Stimulated activated CD8-positive, alpha-beta memory T cell treated with anti-CD3 and anti-CD28 coated beads, Interleukin-12 subunit alpha, Interleukin-12 subunit beta, amount 100 ng/mL, for 4 hours (primary cell): ENCODE measurements around the gene BAIAP3.
"Not testable (repeated sequence)": the region's sequence is repeated elsewhere in the genome, so short reads cannot be mapped to it uniquely, and the experiment has no call there.

Experiments used
- DNase-seq: peaks from one replicate; pipeline ENCODE4 v3.0.0-alpha.2; 2020; ENCODE audit warnings: low read depth

Gene BAIAP3

GRCh38 chr16:1316033-1316405, 17.4 kb upstream of the BAIAP3 start:
- DNase-seq, result no peak

DNA sequence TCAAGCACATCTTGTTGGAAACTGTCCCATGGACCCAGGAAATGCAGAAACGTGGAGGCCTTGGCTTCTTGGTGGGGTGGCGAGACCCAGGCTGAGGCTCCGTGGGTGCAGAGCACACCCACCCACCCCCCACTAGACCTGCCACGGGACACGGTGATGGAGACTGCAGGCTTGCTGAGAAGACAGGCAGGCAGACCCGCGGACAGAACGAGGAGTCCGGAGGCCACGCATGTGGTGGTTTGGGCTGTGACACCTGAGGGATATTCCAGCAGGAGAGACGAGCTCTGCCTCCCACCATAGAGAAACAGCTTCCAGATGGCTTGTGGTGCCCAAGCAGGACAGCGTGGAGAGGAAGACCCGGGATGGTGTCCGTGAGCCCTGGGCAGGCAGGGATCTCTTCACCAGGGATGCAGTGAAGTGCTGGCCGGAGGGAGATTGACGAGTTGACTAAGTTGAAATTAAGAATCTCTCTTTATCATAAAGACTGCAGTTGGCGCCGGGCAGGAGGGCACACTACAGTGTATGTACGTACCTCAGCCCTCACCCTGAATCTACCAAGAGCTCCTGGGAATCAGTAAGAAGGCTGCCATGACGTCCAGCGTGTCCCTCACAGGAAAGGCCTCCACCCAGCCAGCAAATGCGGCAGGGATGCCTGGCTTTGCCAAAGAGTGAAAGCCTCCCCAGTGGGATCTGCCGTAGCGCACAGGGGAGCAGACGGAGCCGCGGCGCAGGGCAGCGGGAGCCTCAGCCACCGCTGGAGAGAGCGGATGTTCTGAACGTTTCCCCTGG, 15.8 kb upstream of the BAIAP3 start:
- DNase-seq, result no peak

DNA sequence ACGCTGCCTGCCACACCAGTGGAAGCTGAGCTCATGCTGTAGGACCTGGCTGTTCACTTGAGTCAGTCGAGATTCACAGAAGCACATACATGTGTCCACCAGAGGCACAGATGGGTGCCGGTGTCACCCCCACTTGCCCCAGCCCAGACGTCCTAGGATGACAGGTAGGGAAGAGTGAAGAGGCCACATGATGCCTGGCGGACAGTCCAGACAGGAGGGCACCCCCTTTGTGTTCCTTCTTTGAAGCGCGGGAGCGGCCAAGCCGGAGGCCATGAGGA, 15.2 kb upstream of the BAIAP3 start:
- DNase-seq, result no peak

DNA sequence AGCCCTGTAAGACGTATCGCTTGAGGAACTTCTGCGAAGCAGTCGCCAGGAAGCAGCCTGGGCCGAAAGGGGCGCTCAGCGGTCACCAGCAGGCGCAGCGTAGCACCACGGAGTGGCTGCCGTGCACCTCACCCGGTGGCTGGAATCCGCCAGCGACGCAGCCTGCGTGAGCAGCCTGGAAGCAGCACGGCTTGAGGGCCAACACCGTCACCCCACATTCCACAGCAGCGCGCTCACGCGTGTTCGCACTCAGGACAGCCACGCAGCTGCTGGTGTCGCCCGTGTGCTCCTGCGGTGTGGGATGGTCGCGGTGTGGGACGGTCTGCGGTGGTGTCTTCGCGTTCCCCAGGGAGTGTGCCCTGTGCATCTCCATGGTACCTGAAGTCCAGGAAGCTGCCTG, 14.4 kb upstream of the BAIAP3 start:
- DNase-seq, result no peak

DNA sequence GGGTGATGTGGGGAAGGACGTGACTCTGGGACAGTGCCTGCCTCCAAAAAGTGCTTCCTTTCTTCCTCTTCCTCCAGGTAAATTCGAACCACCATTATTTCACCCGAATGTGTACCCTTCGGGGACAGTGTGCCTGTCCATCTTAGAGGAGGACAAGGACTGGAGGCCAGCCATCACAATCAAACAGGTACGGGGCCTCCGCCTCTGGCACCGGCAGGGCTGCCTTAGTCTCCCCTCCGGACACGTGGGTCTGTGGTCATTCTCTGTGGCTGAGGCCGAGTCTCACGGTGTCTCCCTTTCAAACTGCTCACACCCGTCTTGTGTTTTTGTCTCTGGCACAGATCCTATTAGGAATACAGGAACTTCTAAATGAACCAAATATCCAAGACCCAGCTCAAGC, 13.3 kb upstream of the BAIAP3 start:
- no peak for DNase-seq

DNA sequence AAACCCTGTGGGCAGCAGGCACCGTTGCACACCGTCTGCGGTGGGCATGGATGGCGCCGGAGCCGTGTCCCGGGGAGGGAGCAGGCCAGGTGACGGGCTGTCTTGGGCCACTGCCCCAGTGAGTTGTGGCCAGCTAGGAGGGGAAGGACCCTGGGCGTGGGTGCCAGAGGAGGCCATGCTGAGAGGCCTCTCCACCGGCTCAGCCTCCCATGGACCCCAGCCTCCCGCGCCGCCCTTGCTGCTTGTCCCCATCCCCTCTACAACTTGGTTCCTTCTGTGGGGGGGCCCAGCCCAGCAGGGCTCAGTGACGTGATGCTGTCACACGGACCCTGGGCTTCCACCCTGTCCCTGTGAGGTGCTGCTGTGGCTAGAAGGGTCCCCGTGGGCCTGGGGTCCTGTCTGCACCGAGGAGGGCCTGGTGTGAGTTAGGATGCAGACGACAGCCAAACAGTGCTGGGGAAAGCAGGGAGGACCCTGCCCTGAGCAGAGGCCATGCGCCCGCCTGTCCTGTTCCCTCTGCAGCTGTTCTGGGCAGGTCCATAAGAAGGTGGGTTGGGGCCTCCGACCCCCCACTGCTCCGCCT, 12.7 kb upstream of the BAIAP3 start:
- no peak for DNase-seq

GRCh38 chr16:1322407-1322806, 11.0 kb upstream of the BAIAP3 start:
- DNase-seq, result no peak

DNA sequence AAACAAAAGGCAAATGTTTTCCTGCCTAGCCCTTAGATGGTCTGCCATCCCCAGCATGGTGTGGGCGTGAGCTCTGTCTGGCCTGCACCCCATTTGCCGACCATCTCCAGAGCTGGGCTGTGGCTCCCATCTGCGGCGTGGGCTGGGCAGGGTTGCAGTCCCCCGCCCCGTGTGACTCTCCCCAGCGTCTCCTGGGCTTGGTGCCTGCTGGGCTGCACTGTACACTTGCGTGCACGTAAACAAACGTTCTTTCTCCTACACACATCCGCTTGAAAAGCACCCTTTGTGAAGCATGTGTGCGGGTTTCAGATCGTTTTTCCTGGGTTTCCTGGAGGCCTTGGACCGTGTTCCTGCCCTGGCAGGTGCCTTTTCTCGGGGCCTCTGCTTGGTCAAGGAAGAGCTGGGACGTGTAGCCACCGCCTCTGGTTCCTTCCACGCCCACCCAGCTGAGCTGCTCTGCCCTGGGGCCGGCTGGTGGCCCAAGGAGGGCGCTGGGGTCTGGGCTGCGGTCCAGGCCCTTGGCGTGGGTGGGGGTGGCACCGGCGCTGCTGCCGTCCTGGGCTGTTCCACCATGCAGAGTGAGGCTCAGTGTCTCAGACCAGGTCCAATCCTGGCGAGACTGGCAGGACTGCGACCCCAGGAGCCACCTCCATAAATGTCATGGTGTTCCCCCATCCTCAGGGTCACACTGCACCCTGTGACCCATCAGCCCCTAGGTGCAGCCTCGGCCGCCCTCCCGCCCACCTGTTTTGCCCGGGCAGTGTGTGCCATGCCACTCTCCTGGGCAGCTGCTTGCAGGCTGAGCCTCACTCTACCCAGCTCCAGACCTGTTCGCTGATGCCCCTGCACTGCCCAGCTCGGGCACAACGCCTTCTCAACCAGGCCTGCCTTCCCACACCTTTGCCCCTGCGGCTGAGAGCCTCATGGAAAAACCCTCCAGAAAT, 9.9 kb upstream of the BAIAP3 start:
- no peak for DNase-seq

- no peak for DNase-seq
Observed at GRCh38 chr16:1324286-1324826, 9.1 kb upstream of the BAIAP3 start.

DNA sequence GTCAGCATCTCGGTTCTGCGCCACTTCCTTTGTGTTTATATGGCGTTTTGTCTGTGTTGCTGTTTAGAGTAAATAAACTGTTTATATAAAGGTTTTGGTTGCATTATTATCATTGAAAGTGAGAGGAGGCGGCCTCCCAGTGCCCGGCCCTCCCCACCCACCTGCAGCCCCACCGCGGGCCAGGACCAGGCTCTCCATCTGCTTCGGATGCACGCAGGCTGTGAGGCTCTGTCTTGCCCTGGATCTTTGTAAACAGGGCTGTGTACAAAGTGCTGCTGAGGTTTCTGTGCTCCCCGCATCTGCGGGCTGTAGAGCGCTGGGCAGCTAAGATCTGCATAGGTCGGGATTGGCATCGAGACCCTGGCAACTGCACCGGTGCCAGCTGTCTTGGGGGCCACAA, 8.2 kb upstream of the BAIAP3 start:
- DNase-seq, result no peak

DNA sequence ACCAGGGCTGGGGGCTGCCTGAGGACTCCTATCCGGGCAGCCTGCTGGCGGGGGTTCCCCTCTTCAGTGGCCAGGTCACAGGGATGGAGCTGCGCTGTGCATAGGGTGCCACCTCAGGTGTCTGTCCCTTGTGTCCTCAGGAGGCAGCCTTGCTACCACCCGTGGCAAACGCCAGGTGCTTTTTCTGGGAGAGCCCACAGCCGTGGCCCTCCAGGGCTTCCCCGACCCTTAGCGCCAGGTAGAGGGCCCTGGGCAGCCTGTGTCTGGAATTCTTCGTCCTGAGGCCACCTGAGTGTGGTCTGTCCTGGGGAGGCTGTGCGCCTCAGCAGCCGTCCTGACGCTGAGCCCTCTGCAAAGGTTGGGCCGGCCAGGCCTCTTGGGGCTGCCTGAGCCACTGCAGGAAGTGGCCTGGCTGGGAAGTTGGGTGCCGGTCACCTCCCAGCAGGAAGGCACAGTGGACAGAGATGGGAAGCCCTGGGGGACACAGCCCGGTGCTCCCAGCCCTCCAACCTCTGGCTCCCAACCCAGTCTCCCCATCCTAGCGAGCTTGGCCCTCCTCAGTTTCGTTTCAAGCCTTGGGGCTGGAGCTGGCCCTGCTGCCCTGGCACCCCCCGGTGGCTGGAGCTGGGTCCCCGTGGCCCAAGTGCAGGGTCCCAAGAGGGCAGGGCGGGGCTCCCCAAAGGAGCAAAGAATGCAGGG, 7.6 kb upstream of the BAIAP3 start:
- no peak for DNase-seq

DNA sequence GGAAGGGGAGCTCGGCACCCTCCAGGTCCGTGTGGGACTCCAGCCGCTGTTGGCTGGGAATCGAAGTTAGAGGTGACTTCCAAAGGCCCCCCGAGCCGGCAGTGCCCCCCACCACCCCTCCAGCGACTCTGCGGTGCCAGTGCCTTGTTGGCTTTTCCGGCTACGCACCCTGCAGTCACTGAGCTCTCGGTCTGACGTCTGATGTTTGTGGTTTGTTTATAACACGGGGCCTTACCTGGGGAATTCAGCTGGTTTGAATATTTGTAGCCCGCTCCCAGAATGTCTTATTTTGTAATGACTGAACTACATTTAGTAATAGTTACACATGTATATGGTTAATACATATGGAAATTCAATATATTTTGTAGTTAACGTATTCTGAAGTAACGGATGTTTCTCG, 7.1 kb upstream of the BAIAP3 start:
- no peak for DNase-seq

- no peak for DNase-seq
Observed at GRCh38 chr16:1326946-1327618, 6.4 kb upstream of the BAIAP3 start.

DNA sequence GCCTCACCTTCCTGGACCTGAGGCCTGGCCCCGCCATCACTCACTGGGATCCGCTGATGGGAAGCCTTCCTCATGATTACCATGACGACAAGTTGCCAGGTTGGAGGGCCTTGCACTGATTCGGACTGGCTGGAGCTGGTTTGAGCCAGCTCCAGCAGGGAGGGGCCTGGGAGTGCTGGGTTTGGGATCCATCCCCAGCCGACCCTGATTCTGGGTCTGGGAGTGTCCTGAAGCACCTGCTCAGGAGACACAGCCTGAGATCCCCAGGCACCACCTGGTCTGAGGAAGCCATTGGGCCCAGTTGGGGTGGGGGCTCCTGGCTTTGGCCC, 5.9 kb upstream of the BAIAP3 start:
- no peak for DNase-seq

DNA sequence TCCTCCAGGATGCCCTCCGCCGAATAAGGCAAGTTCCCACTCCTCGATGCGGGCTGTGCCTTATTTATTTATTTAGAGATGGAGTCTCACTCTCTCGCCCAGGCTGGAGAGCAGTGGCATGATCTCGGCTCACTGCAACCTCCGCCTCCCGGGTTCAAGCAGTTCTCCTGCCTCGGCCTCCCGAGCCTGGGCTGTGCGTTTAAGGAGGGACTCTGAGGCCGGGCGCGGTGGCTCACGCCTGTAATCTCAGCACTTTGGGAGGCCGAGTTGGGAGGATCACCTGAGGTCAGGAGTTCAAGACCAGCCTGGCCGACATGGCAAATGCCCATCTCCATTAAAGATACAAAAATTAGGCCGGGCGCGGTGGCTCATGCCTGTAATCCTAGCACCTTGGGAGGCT, 5.3 kb upstream of the BAIAP3 start:
- DNase-seq, result not testable (repeated sequence)

DNA sequence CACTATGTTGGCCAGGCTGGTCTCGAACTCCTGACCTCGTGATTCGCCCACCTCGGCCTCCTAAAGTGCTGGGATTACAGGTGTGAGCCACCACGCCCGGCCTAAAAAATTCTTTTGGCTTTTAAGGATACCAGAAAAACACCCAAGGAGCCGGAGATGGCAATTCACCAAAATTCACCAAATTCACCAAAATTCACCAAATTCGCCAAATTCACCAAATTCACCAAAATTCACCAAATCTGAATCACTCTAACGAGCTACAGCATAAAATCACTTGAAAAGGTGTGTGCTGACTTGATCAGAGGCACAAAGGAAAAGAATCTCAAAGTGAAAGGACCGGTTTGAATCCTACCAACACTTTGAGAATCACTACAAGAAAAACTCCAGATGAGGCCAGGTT, 4.5 kb upstream of the BAIAP3 start:
- not testable (repeated sequence) for DNase-seq

- no peak for DNase-seq
Observed at GRCh38 chr16:1330260-1330914, 3.1 kb upstream of the BAIAP3 start.

GRCh38 chr16:1330931-1331711, 2.3 kb upstream of the BAIAP3 start:
- no peak for DNase-seq

DNA sequence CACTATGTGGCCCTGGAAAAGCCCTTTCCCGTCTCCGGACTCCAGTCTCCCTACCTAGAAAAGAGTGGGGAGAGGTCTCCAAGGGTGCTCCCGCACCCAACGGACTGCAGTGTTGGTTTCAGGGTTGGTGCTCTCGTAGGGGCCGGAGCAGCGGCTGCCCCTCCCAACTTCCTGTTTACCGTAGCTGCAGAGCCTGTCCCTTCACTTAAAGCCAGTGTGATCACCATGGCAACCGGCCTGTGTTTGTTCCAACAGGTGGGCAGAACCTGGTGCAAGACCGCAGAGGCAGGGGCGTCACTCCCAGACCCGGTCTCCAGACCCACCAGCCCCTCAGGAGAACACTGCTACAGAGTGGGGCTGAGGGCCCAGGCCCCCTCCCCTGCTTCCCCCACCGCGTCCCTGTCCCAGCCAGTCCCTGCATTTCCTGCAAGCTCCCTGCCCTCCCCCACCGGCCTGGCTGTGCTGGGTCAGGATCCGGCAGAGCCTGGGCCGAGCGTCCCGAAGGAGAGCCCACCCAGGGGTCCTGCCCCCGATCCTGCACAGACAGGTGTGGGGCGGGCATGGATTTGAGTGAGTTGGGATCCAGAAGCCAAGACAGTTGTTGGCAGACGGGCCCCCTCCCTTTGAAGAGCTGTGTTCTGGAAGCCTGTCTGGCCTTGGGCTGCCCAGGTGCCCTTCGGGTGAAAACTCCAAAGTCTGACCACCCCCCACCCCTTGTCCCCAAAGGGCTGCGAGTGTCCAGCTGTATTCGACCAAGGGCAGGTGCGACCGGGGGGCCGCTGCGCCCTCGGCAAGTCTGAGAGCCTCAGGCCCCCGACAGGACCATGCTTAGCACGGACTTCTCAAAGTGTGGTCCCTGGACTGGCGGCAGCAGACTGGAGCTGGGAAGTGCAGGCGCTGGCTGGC, 1.5 kb upstream of the BAIAP3 start:
- DNase-seq, result no peak
